Subcutaneous adipose tissue (tissue), 4 donors: ENCODE data around the gene GGNBP2. TPM values are rescaled to one million over a fixed set of nuclear protein-coding genes. Genes with fewer than 3 reads are reported as not detected.

Experiments
- CTCF ChIP-seq: fragments of 450-650 bp; IDR thresholded peaks from one replicate; pipeline ENCODE4 v1.5.1; 2016; ENCODE audit warnings: low read depth, mild to moderate bottlenecking, control low read depth, antibody characterized with exemption, moderate library complexity
- total RNA-seq, 4 donors: library from RNA; depleted of rRNA; stranded (reverse); fragments of >200 nt; gene quantifications; one replicate each; pipeline ENCODE4 v1.1.0, GENCODE V29; 2016

The GGNBP2 gene
- total RNA-seq, 4 donors from 2014 or later, result 64.1 to 96.5 (median 91.7) TPM

- no peak for TF ChIP-seq CTCF
Measured at GRCh38 chr17:36523113-36523512, 21.6 kb upstream of the GGNBP2 start.

- TF ChIP-seq CTCF, result no peak
Measured at GRCh38 chr17:36524428-36524876, 20.3 kb upstream of the GGNBP2 start.

GRCh38 chr17:36525113-36525512 is 19.6 kb upstream of the GGNBP2 start:
- TF ChIP-seq CTCF, result no peak

GRCh38 chr17:36525888-36526287 is 18.8 kb upstream of the GGNBP2 start:
- no peak for TF ChIP-seq CTCF

DNA sequence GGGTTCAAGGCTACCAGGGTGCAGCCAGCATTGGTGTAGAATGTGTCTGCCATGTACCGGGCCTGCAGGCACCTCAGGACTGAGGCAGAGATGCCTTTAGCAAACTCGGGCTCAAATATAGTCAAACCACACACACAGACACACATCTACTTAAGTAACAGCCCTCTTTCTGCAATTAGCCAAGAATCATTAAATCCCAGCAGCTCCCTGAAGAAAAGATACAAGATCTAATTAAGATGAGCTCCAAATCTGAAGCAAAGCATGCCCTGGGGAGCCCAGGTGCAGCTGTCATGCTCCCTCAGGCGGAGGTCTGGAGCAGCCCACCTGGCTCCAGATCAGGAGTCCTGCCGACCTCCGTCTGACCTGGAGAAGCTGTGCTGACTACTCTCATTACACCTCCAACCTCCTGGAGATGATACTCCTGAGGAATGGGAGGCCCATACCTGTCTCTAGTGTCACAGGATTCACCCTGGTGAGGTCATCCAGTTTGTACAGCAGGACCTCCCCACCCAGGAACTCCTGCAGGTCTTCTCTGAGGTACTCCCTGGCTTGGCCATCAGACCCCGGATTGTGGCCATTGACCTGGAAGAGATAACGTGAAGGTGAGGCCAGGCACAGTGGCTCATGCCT is 17.0 kb upstream of the GGNBP2 start:
- no peak for TF ChIP-seq CTCF

- no peak for TF ChIP-seq CTCF
Measured at GRCh38 chr17:36529121-36529520, 15.6 kb upstream of the GGNBP2 start.

DNA sequence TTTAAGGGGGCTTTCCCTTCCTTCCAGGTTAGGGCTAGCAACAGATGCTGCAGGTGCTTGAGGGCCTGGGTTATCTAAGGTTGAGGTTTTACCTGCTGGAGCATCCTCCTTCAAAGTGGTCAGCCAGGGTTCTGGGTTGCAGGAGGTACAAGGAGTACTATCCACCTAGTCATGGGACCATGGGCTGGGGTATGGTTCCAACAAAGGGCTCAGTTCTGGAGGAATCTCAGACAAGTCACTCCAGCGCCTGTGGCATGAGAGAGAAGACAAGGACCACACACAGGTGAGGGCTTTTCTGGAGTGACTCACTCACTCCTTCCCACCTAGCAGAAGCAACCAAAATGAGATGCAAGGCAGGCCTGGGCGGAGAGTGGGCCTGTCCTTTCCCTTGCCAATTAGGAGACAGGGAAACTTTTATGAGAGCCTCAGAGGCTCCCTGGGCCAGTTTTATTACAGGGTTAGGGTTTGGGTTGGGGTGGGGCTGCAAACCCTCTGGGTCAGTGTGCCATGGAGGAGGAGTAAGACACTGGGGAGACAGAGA is 12.2 kb upstream of the GGNBP2 start:
- TF ChIP-seq CTCF, result no peak
